SK-N-SH treated with all-trans-retinoic acid at 6 μM for 48 hours (cell line): ENCODE data around the gene STAMBPL1.

Experiments used
- ARNTL ChIP-seq: fragments of 450-650 bp; formaldehyde crosslinking; IDR thresholded peaks from 2 replicates; pipeline ENCODE4 v1.5.0; 2020; ENCODE audit warnings: low read depth, mild to moderate bottlenecking, moderate library complexity, borderline replicate concordance
- BACH2 ChIP-seq: fragments of 250-450 bp; sonication (Bioruptor Pico); IDR thresholded peaks from 2 replicates; pipeline ENCODE4 v1.9.0; 2021; ENCODE audit warnings: mild to moderate bottlenecking, borderline replicate concordance
- ISL1 ChIP-seq: fragments of 250-450 bp; sonication (Bioruptor Pico); IDR thresholded peaks from 2 replicates; pipeline ENCODE4 v2.1.2; 2022; ENCODE audit warnings: mild to moderate bottlenecking, moderate library complexity
- OSR1 ChIP-seq: fragments of 250-450 bp; sonication (Bioruptor Pico); IDR thresholded peaks from 2 replicates; pipeline ENCODE4 v1.8.0; 2022; ENCODE audit warnings: moderate library complexity, mild to moderate bottlenecking, inconsistent platforms
- TCF4 ChIP-seq: fragments of 250-450 bp; sonication (Bioruptor Pico); IDR thresholded peaks from 2 replicates; pipeline ENCODE4 v1.8.0; 2021; ENCODE audit warnings: mild to moderate bottlenecking, moderate library complexity, borderline replicate concordance
- ZFP30 ChIP-seq: fragments of 450-650 bp; formaldehyde crosslinking; IDR thresholded peaks from 2 replicates; pipeline ENCODE4 v1.5.0; 2022; ENCODE audit warnings: mild to moderate bottlenecking, moderate library complexity
- ZNF70 ChIP-seq: fragments of 450-650 bp; formaldehyde crosslinking; IDR thresholded peaks from 2 replicates; pipeline ENCODE4 v1.5.0; 2020; ENCODE audit warnings: mild to moderate bottlenecking, moderate library complexity
- ZNF8 ChIP-seq: fragments of 450-650 bp; formaldehyde crosslinking; IDR thresholded peaks from 2 replicates; pipeline ENCODE4 v1.5.0; 2020; ENCODE audit warnings: mild to moderate bottlenecking, moderate library complexity
- TF ChIP-seq, protein P1 (sequence below): fragments of 250-450 bp; sonication (Bioruptor Pico); IDR thresholded peaks from 2 replicates; pipeline ENCODE4 v1.8.0; 2020; ENCODE audit warnings: mild to moderate bottlenecking, moderate library complexity, borderline replicate concordance
- TF ChIP-seq, protein P2 (sequence below): fragments of 250-450 bp; sonication (Bioruptor Pico); IDR thresholded peaks from 2 replicates; pipeline ENCODE4 v1.5.1; 2020; ENCODE audit warnings: low read depth, mild to moderate bottlenecking, moderate library complexity

DNA sequence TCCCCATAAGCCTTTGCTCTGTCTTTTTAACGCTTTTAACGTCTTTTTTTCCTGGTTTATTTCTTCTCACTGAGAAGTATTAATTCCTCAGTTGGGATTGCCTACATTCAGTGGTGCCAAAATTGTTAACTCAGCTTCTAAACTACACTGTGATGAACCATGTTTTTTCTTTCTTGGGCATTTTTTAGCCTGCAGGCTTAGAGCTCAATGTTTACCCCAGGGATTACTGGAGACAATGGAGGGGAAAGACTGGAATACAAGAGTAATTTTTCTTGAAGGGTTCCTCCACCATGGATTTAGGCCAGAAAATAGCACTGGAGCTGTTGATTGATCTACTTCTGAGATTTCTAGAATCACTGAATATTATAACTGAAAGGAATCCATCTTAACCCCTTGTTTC, 19.8 kb downstream of the STAMBPL1 start:
- TF ChIP-seq, protein P1, sequence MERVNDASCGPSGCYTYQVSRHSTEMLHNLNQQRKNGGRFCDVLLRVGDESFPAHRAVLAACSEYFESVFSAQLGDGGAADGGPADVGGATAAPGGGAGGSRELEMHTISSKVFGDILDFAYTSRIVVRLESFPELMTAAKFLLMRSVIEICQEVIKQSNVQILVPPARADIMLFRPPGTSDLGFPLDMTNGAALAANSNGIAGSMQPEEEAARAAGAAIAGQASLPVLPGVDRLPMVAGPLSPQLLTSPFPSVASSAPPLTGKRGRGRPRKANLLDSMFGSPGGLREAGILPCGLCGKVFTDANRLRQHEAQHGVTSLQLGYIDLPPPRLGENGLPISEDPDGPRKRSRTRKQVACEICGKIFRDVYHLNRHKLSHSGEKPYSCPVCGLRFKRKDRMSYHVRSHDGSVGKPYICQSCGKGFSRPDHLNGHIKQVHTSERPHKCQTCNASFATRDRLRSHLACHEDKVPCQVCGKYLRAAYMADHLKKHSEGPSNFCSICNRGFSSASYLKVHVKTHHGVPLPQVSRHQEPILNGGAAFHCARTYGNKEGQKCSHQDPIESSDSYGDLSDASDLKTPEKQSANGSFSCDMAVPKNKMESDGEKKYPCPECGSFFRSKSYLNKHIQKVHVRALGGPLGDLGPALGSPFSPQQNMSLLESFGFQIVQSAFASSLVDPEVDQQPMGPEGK, result no peak
- TF ChIP-seq ARNTL (CRISPR knock-in tag) (no peak), ZFP30 (CRISPR knock-in tag) (no peak), TCF4 (CRISPR knock-in tag) (no peak), BACH2 (CRISPR knock-in tag) (no peak), OSR1 (no peak), ISL1 (CRISPR knock-in tag) (no peak), ZNF70 (CRISPR knock-in tag) (no peak), ZNF8 (no peak)
- TF ChIP-seq, protein P2, sequence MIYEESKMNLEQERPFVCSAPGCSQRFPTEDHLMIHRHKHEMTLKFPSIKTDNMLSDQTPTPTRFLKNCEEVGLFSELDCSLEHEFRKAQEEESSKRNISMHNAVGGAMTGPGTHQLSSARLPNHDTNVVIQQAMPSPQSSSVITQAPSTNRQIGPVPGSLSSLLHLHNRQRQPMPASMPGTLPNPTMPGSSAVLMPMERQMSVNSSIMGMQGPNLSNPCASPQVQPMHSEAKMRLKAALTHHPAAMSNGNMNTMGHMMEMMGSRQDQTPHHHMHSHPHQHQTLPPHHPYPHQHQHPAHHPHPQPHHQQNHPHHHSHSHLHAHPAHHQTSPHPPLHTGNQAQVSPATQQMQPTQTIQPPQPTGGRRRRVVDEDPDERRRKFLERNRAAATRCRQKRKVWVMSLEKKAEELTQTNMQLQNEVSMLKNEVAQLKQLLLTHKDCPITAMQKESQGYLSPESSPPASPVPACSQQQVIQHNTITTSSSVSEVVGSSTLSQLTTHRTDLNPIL (CRISPR knock-in tag), result no peak
